Effector memory CD4-positive, alpha-beta T cell (primary cell): ENCODE data around the gene CNTRL.
"Not testable (repeated sequence)": the region's sequence is repeated elsewhere in the genome, so short reads cannot be mapped to it uniquely, and the experiment has no call there.

ENCODE experiments used
- DNase-seq, 3 donors: peaks; one replicate each; pipeline ENCODE4 v3.0.0-alpha.2; 2020
- H3K27ac ChIP-seq: 2 replicates; pipeline ENCODE4 v1.7.0; 2013; ENCODE audit warnings: mild to moderate bottlenecking, low read length, moderate library complexity; ENCODE audit not compliant: insufficient read depth, poor library complexity, severe bottlenecking
- H3K27me3 ChIP-seq: replicated peaks from 2 replicates; pipeline ENCODE4 v1.7.0; 2013; ENCODE audit warnings: mild to moderate bottlenecking, low read length; ENCODE audit not compliant: insufficient read depth, control insufficient read depth, poor library complexity, severe bottlenecking
- H3K36me3 ChIP-seq: 2 replicates; pipeline ENCODE4 v1.7.0; 2013; ENCODE audit warnings: mild to moderate bottlenecking, low read length, moderate library complexity; ENCODE audit not compliant: control insufficient read depth, insufficient read depth
- H3K4me1 ChIP-seq: 2 replicates; pipeline ENCODE4 v1.7.0; 2013; ENCODE audit warnings: low read length, mild to moderate bottlenecking; ENCODE audit not compliant: control insufficient read depth, insufficient read depth, poor library complexity, severe bottlenecking
- H3K4me3 ChIP-seq: 2 replicates; pipeline ENCODE4 v1.7.0; 2013; ENCODE audit warnings: low read length, low read depth, mild to moderate bottlenecking; ENCODE audit not compliant: insufficient read depth, poor library complexity, severe bottlenecking
- H3K9me3 ChIP-seq: 2 replicates; pipeline ENCODE4 v1.7.0; 2013; ENCODE audit warnings: mild to moderate bottlenecking, low read length, moderate library complexity; ENCODE audit not compliant: control insufficient read depth

The CNTRL gene

DNA sequence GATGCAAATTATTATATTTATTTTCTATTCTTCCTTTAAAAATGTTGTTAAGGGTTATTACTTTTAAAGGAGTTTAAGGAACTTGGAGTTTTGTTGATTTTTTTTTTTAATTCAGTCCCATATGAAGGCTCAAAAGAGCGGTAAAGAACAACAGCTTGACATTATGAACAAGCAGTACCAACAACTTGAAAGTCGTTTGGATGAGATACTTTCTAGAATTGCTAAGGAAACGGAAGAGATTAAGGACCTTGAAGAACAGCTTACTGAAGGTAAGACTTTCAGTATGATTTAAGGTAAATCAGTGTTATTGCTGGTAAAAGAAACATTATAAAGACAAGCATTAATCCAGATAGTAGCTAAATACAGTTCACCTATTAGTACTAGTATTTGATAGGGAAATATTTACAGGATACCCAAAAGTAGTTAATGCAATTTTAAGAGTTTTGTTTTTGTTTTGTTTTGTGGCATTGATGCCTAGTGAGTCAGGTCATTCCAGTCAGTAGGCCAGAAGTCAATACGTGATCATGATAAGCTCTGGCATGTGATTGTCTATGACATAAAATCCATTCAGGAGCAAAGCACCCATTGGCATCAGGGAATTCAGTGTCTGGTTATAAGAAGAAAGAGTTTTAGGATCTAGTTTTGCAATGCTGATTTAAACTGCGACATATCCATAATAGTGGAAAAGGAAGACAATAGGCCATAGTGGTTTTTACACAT, 49.2 kb downstream of the CNTRL start:
- no peak for DNase-seq
- peaks cover 16% of the 10 kb centered on the region for H3K4me1 ChIP-seq
- H3K36me3 ChIP-seq = peaks cover 9% of the 10 kb centered on the region
- no peak overlapping the region for H3K27ac ChIP-seq
- no peaks in the 10 kb centered on the region for H3K27me3 ChIP-seq
- no peaks in the 10 kb centered on the region for H3K9me3 ChIP-seq
- no peak overlapping the region for H3K4me3 ChIP-seq

DNA sequence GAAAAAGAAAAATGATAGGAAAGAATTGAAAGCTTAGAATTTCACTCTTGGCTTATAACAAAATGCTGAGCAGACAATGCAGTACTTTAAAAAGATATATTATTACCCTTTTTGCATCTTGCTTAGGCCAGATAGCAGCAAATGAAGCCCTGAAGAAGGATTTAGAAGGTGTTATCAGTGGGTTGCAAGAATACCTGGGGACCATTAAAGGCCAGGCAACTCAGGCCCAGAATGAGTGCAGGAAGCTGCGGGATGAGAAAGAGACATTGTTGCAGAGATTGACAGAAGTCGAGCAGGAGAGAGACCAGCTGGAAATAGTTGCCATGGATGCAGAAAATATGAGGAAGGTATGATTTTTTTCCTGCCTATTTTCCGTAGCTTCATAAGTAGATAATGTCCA, 50.8 kb downstream of the CNTRL start:
- H3K36me3 ChIP-seq = peaks cover 9% of the 10 kb centered on the region
- no peak for DNase-seq
- H3K4me3 ChIP-seq = no peak overlapping the region
- no peaks in the 10 kb centered on the region for H3K27me3 ChIP-seq
- no peaks in the 10 kb centered on the region for H3K9me3 ChIP-seq
- no peak overlapping the region for H3K27ac ChIP-seq
- peaks cover 13% of the 10 kb centered on the region for H3K4me1 ChIP-seq

DNA sequence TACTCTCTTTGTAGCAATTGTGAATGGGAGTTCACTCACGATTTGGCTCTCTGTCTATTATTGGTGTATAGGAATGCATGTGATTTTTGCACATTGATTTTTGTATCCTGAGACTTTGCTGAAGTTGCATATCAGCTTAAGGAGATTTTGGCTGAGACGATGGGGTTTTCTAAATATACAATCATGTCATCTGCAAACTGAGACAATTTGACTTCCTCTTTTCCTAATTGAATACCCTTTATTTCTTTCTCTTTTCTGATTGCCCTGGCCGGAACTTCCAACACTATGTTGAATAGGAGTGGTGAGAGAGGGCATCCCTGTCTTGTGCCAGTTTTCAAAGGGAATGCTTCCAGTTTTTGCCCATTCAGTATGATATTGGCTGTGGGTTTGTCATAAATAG, 54.6 kb downstream of the CNTRL start:
- Histone ChIP-seq H3K4me1 (peaks cover 16% of the 10 kb centered on the region), H3K36me3 (peaks cover 13% of the 10 kb centered on the region)
- H3K4me3 ChIP-seq, H3K9me3 ChIP-seq, H3K27me3 ChIP-seq, H3K27ac ChIP-seq, DNase-seq: not testable (repeated sequence)

DNA sequence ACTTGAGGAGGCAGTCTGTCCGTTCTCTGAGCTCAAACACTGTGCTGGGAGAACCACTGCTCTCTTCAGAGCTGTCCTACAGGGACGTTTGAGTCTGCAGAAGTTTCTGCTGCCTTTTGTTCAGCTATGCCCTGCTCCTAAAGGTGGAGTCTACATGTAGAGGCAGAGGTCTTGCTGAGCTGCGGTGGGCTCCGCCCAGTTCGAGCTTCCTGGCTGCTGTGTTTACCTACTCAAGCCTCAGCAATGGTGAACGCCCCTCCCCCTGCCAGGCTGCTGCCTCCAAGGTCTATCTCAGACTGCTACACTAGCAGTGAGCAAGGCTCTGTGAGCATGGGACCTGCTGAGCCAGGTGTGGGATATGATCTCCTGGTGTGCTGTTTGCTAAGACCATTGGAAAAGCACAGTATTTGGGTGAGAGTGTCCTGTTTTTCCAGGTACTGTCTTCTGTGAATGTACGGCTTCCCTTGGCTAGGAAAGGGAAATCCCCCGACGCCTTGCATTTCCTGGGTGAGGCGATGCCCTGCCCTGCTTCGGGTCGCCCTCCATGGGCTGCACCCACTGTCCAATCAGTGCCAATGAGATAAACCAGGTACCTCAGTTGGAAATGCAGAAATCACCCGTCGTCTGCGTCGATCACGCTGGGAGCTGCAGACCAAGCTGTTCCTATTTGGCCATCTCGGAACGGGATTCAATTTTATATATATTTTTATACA, 58.5 kb downstream of the CNTRL start:
- Histone ChIP-seq H3K36me3 (peaks cover 24% of the 10 kb centered on the region), H3K27ac (peak overlapping the region; percentile 58), H3K4me3 (peak overlapping the region; percentile 12), H3K27me3 (no peaks in the 10 kb centered on the region), H3K9me3 (no peaks in the 10 kb centered on the region), H3K4me1 (peaks cover 13% of the 10 kb centered on the region)
- DNase-seq = peak; percentile 39 to 67 (median 54)

DNA sequence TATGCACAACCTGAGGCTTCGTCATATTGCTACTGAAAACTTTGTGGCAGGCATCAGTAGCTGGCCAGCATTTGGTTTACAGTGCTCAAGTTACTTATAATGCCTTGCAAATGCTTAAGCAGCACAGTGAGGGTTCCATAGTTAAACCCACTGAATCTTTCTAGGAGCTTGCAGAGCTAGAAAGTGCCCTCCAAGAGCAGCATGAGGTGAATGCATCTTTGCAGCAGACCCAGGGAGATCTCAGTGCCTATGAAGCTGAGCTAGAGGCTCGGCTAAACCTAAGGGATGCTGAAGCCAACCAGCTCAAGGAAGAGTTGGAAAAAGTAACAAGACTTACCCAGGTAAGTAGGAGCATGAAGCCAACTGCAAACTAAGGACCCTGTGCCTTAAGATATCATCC, 60.9 kb downstream of the CNTRL start:
- no peak for DNase-seq
- no peaks in the 10 kb centered on the region for H3K27me3 ChIP-seq
- H3K27ac ChIP-seq = no peak overlapping the region
- peaks cover 13% of the 10 kb centered on the region for H3K4me1 ChIP-seq
- H3K9me3 ChIP-seq = no peaks in the 10 kb centered on the region
- no peak overlapping the region for H3K4me3 ChIP-seq
- peaks cover 48% of the 10 kb centered on the region for H3K36me3 ChIP-seq

DNA sequence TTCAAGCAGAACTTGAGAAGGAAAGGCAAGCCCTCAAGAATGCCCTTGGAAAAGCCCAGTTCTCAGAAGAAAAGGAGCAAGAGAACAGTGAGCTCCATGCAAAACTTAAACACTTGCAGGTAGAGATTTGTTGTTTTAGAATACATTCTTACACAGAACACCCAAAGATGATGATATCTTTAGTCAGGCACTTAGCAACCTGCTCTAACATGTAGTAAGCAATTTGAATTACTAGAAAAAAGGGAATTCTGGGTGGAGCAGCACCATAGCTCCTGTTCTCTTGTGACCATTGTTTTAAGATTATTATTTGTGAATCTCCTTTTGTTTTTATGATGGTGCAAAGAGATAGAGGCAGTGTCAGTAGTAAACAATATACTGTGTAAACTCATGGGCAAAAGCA, 63.8 kb downstream of the CNTRL start:
- Histone ChIP-seq H3K4me1 (peaks cover 8% of the 10 kb centered on the region), H3K9me3 (no peaks in the 10 kb centered on the region), H3K27ac (no peak overlapping the region), H3K27me3 (no peaks in the 10 kb centered on the region), H3K4me3 (no peak overlapping the region), H3K36me3 (peaks cover 76% of the 10 kb centered on the region)
- no peak for DNase-seq

DNA sequence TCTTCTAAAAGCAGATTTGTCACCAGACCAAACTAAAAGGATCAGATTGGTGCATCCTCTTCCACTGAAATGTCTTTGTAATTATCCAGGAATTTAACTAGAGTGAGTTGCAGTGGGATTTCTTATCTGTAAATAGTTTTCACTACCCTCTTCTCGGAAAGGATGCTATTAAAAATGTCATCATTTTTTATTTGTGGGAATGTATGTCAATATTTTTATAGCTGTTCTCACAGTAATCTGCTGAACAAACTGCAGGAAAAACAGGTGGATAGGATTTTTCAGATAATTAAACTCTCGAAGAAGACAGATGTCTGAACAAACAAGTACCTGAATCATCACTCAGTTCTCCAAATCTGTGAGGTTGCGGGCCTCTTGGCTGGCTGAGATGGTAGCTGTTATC, 64.2 kb downstream of the CNTRL start:
- Histone ChIP-seq H3K4me1 (peaks cover 4% of the 10 kb centered on the region), H3K4me3 (no peak overlapping the region), H3K27me3 (no peaks in the 10 kb centered on the region), H3K27ac (no peak overlapping the region), H3K9me3 (no peaks in the 10 kb centered on the region), H3K36me3 (peaks cover 78% of the 10 kb centered on the region)
- no peak for DNase-seq

DNA sequence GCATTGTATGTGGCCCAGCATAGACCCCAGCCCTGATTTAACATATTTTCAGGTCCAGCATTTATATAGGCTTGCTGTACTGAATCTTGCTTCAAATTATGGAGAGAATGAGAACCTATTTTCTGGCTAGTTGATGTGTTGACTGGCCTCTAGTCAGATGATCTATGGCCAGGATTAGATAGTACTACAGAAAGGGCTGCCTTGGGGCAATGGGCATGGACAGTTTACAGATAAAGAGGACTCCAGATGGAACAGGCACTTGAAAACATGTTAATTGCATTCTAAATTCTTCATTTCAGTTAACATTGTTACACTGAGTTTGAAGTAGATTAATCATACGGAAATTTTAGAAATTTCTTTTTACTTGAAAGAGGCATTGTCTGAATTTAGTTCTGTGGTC, 65.4 kb downstream of the CNTRL start:
- no peak for DNase-seq
- no peaks in the 10 kb centered on the region for H3K9me3 ChIP-seq
- H3K4me3 ChIP-seq = no peak overlapping the region
- H3K4me1 ChIP-seq = no peaks in the 10 kb centered on the region
- H3K27me3 ChIP-seq = no peaks in the 10 kb centered on the region
- peaks cover 86% of the 10 kb centered on the region for H3K36me3 ChIP-seq
- H3K27ac ChIP-seq = no peak overlapping the region

DNA sequence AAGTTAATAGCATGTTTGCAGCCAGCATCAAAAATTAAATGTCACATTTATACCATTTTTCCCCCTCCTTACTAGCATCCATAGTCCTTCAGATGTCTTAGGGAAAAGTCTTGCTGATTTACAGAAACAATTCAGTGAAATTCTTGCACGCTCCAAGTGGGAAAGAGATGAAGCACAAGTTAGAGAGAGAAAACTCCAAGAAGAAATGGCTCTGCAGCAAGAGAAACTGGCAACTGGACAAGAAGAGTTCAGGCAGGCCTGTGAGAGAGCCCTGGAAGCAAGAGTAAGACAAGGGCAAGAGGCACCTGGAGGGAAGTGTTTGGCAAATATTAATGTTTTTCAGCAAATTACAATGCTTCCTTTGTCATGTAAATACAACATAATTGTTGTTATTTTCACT, 66.6 kb downstream of the CNTRL start:
- DNase-seq = no peak
- peaks cover 86% of the 10 kb centered on the region for H3K36me3 ChIP-seq
- no peak overlapping the region for H3K27ac ChIP-seq
- H3K9me3 ChIP-seq = no peaks in the 10 kb centered on the region
- H3K4me3 ChIP-seq = no peak overlapping the region
- no peaks in the 10 kb centered on the region for H3K4me1 ChIP-seq
- H3K27me3 ChIP-seq = no peaks in the 10 kb centered on the region

DNA sequence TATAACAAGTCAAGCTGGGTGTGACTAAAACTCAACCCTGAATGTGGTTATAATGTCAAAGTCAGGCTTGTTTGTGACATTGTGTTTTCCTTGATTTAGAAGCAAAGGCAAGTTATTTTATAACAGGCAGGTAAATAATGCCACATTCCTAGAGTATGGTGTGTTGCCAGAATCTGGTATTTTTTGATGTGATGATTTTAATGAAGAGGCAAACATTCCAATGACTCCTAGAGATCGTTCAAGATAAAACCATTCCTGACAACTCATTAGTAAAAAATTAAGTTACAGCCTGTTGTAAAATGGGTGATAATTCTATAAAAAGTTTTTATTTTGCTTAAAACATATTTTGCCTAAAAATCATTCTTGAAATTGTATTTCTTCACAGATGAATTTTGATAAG, 67.0 kb downstream of the CNTRL start:
- peaks cover 90% of the 10 kb centered on the region for H3K36me3 ChIP-seq

More for the DNA sequence above, 67.0 kb downstream of the CNTRL start:
- H3K4me1 ChIP-seq = no peaks in the 10 kb centered on the region
- H3K27me3 ChIP-seq = no peaks in the 10 kb centered on the region
- no peaks in the 10 kb centered on the region for H3K9me3 ChIP-seq
- H3K4me3 ChIP-seq = no peak overlapping the region
- DNase-seq = no peak
- H3K27ac ChIP-seq = no peak overlapping the region
